Esophagus muscularis mucosa (tissue), 4 donors: ENCODE data around the gene CIRBP. TPM values are rescaled to one million over a fixed set of nuclear protein-coding genes. Genes with fewer than 3 reads are reported as not detected.

ENCODE experiments used
- DNase-seq: peaks from one replicate; pipeline ENCODE4 v3.0.0-alpha.2; 2017; ENCODE audit errors: extremely low spot score
- H3K27ac ChIP-seq, 4 donors: fragments of 200-600 bp; sonication (generic); replicated peaks in 1 of 4; 1 replicate in 3 of 4; 2 replicates in 1 of 4; pipeline ENCODE4 v1.5.1; 2016 to 2019; ENCODE audit warnings: mild to moderate bottlenecking in 1 of 4
- H3K27me3 ChIP-seq, 4 donors: fragments of 200-600 bp; sonication (generic); one replicate each; pipeline versions ENCODE4 v1.5.1 to v1.6.0; 2016 to 2019
- H3K36me3 ChIP-seq, 4 donors: fragments of 200-600 bp; sonication (generic); one replicate each; pipeline ENCODE4 v1.5.1; 2016 to 2019
- H3K4me1 ChIP-seq, 4 donors: fragments of 200-600 bp; sonication (generic); one replicate each; pipeline ENCODE4 v1.5.1; 2016 to 2019
- H3K4me3 ChIP-seq, 4 donors: fragments of 200-600 bp; sonication (generic); 1 replicate in 2 of 4; 2 replicates in 2 of 4; pipeline ENCODE4 v1.5.1; 2016 to 2019; ENCODE audit warnings: mild to moderate bottlenecking in 4 of 4, moderate library complexity in 1 of 4
- H3K9me3 ChIP-seq, 4 donors: fragments of 200-600 bp; sonication (generic); 1 replicate in 3 of 4; 2 replicates in 1 of 4; pipeline ENCODE4 v1.5.1; 2016 to 2019
- CTCF ChIP-seq, 3 experiments: fragments of 200-600 bp in 2 of 3; fragments of 450-650 bp in 1 of 3; sonication (generic) in 2 of 3; IDR thresholded peaks; one replicate each; pipeline ENCODE4 v1.5.1; 2017 to 2019; ENCODE audit warnings: antibody characterized with exemption in 3 of 3, mild to moderate bottlenecking in 2 of 3, moderate library complexity in 1 of 3
- EP300 ChIP-seq: sonication (generic); formaldehyde crosslinking; IDR thresholded peaks from one replicate; pipeline ENCODE4 v1.6.1; 2017; ENCODE audit warnings: antibody characterized with exemption
- POLR2A ChIP-seq: fragments of 450-650 bp; IDR thresholded peaks from one replicate; pipeline ENCODE4 v1.6.1; 2017; ENCODE audit warnings: antibody characterized with exemption, moderate library complexity, mild to moderate bottlenecking, low read depth
- POLR2AphosphoS5 ChIP-seq, 2 donors: sonication (generic); formaldehyde crosslinking; IDR thresholded peaks; one replicate each; pipeline ENCODE4 v1.6.1; 2017; ENCODE audit warnings: antibody characterized with exemption in 2 of 2
- WGBS: methylation state at CpG from one replicate; pipeline ENCODE4 v1.1.5; 2018; 5-methylcytosine and 5-hydroxymethylcytosine counted together
- intact Hi-C: fragments of 100-400 bp; cut with DNase I; formaldehyde crosslinking; loops from one replicate; pipeline ENCODE4 v1.15.1; 2023
- total RNA-seq, 4 donors: library from RNA; depleted of rRNA; stranded (reverse); fragments of >200 nt; gene quantifications; one replicate each; pipeline versions ENCODE4 v1.1.0 to v1.2.1, GENCODE V29; 2016

The CIRBP gene
- total RNA-seq, 4 donors from 2014 or later: 236 to 601 (median 429) TPM

GRCh38 chr19:1221904-1222255 lies 47.3 kb upstream of the CIRBP start:
- intact Hi-C loops: no loop called here
- Histone ChIP-seq H3K27me3 (no peaks in the 10 kb centered on the region), H3K36me3 (peaks cover 18 to 73% (median 72%) of the 10 kb centered on the region in 4 donors), H3K4me3 (no peak overlapping the region), H3K27ac (peak overlapping the region in 3 of 4 donors; percentile 30 to 42 (median 32)), H3K9me3 (no peaks in the 10 kb centered on the region), H3K4me1 (peaks cover 48 to 62% (median 57%) of the 10 kb centered on the region in 4 donors)
- no peak for DNase-seq
- TF ChIP-seq EP300 (no peak), POLR2A (no peak), POLR2AphosphoS5 (IDR thresholded peaks at IDR 0.05) (no peak), CTCF (IDR thresholded peaks at IDR 0.05) (no peak)
- WGBS: 81% methylated on average over 5 of the region's 22 CpGs

- Histone ChIP-seq H3K4me1 (peaks cover 43 to 56% (median 52%) of the 10 kb centered on the region in 4 donors), H3K27ac (peak overlapping the region in 2 of 4 donors; percentile 30 to 32), H3K4me3 (no peak overlapping the region), H3K9me3 (no peaks in the 10 kb centered on the region), H3K36me3 (peaks cover 21 to 79% (median 77%) of the 10 kb centered on the region in 4 donors), H3K27me3 (no peaks in the 10 kb centered on the region)
- intact Hi-C loops: no loop called here
- no peak for TF ChIP-seq POLR2AphosphoS5 (IDR thresholded peaks at IDR 0.05)
- no peak for TF ChIP-seq POLR2A
- TF ChIP-seq CTCF (IDR thresholded peaks at IDR 0.05): no peak
- TF ChIP-seq EP300: no peak
- no CpG with 5 or more reads among the region's 14 CpGs for WGBS
- DNase-seq: no peak
Observed at GRCh38 chr19:1222394-1222793, 46.7 kb upstream of the CIRBP start.

- no peaks in the 10 kb centered on the region for H3K27me3 ChIP-seq
- TF ChIP-seq POLR2A: no peak
- TF ChIP-seq EP300: no peak
- no peak for TF ChIP-seq POLR2AphosphoS5 (IDR thresholded peaks at IDR 0.05)
- peak in 2 of 3 experiments; percentile 22 to 37 for TF ChIP-seq CTCF (IDR thresholded peaks at IDR 0.05)
- peaks cover 35 to 48% (median 43%) of the 10 kb centered on the region in 4 donors for H3K4me1 ChIP-seq
- no peak for DNase-seq
- no peak overlapping the region for H3K4me3 ChIP-seq
- no peaks in the 10 kb centered on the region for H3K9me3 ChIP-seq
- peaks cover 30 to 87% (median 85%) of the 10 kb centered on the region in 4 donors for H3K36me3 ChIP-seq
- intact Hi-C loops: no loop called here
- 65% methylated on average over 4 of the region's 48 CpGs for WGBS
- H3K27ac ChIP-seq: peak overlapping the region in 1 of 4 donors; percentile 7
Observed at GRCh38 chr19:1223018-1223855, 45.9 kb upstream of the CIRBP start.

GRCh38 chr19:1224047-1224825 lies 44.9 kb upstream of the CIRBP start:
- Histone ChIP-seq H3K4me1 (peaks cover 25 to 38% (median 33%) of the 10 kb centered on the region in 4 donors), H3K27ac (no peak overlapping the region), H3K4me3 (no peak overlapping the region), H3K27me3 (no peaks in the 10 kb centered on the region), H3K36me3 (peaks cover 30 to 90% (median 88%) of the 10 kb centered on the region in 4 donors), H3K9me3 (no peaks in the 10 kb centered on the region)
- TF ChIP-seq POLR2A (no peak), EP300 (no peak), POLR2AphosphoS5 (IDR thresholded peaks at IDR 0.05) (no peak), CTCF (IDR thresholded peaks at IDR 0.05) (no peak)
- 97% methylated on average over 5 of the region's 16 CpGs for WGBS
- intact Hi-C loops: no loop called here
- no peak for DNase-seq
